PC-3 (cell line): Measurements from ENCODE around the gene GHDC.

Experiments
- EZH2phosphoT487 ChIP-seq: fragments of 300-600 bp; sonication (generic); IDR thresholded peaks from 2 replicates; pipeline ENCODE4 v1.6.1; 2018; ENCODE audit warnings: mild to moderate bottlenecking, antibody characterized with exemption, low read length, borderline replicate concordance
- TF ChIP-seq, protein P1 (sequence below): fragments of 300-600 bp; sonication (generic); conservative IDR thresholded peaks from 2 replicates; pipeline ENCODE4 v1.5.1; 2017; ENCODE audit warnings: antibody characterized with exemption, low read depth, mild to moderate bottlenecking, low read length

- TF ChIP-seq, protein P1, sequence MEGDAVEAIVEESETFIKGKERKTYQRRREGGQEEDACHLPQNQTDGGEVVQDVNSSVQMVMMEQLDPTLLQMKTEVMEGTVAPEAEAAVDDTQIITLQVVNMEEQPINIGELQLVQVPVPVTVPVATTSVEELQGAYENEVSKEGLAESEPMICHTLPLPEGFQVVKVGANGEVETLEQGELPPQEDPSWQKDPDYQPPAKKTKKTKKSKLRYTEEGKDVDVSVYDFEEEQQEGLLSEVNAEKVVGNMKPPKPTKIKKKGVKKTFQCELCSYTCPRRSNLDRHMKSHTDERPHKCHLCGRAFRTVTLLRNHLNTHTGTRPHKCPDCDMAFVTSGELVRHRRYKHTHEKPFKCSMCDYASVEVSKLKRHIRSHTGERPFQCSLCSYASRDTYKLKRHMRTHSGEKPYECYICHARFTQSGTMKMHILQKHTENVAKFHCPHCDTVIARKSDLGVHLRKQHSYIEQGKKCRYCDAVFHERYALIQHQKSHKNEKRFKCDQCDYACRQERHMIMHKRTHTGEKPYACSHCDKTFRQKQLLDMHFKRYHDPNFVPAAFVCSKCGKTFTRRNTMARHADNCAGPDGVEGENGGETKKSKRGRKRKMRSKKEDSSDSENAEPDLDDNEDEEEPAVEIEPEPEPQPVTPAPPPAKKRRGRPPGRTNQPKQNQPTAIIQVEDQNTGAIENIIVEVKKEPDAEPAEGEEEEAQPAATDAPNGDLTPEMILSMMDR, result no peak
- TF ChIP-seq EZH2phosphoT487, result no peak
Measured at GRCh38 chr17:42141382-42141781, 52.9 kb downstream of the GHDC start.
